Activated CD8-positive, alpha-beta T cell treated with anti-CD3 and anti-CD28 coated beads for 36 hours (primary cell): ENCODE results near the gene PAPSS2. TPM values are rescaled to one million over a fixed set of nuclear protein-coding genes. Genes with fewer than 3 reads are reported as not detected.

Experiments used
- ATAC-seq: fragments of 200-7000 bp; cut with Tn5 transposase; one replicate; pipeline ENCODE4 v1.10.0; 2021; ENCODE audit warnings: mild to moderate bottlenecking, moderate library complexity
- CTCF ChIA-PET: fragments of 350-600 bp; sonication (Branson Sonifier 250); formaldehyde crosslinking; loops from one replicate; lab custom pipeline; 2021; ENCODE audit warnings: antibody characterized with exemption; lab: Charles Lee
- POLR2A ChIA-PET: fragments of 350-600 bp; sonication (Branson Sonifier 250); formaldehyde crosslinking; loops from one replicate; lab custom pipeline; 2021; ENCODE audit warnings: antibody characterized with exemption; lab: Charles Lee
- DNase-seq: peaks from one replicate; pipeline ENCODE4 v3.0.0-alpha.2; 2020
- H3K27ac Mint-ChIP-seq: one replicate; pipeline ENCODE4 v1.8.0; 2021; ENCODE audit warnings: mild to moderate bottlenecking, mixed read lengths
- H3K27me3 Mint-ChIP-seq: one replicate; pipeline ENCODE4 v1.8.0; 2021; ENCODE audit warnings: mixed read lengths
- H3K36me3 Mint-ChIP-seq: one replicate; pipeline ENCODE4 v1.8.0; 2021; ENCODE audit warnings: low read depth, mixed read lengths
- H3K4me1 Mint-ChIP-seq: one replicate; pipeline ENCODE4 v1.8.0; 2021; ENCODE audit warnings: low read depth, mixed read lengths
- H3K4me3 Mint-ChIP-seq: one replicate; pipeline ENCODE4 v1.8.0; 2021; ENCODE audit warnings: mild to moderate bottlenecking, moderate library complexity, mixed read lengths
- H3K9me3 Mint-ChIP-seq: one replicate; pipeline ENCODE4 v1.8.0; 2021; ENCODE audit warnings: mixed read lengths
- intact Hi-C: fragments of 100-400 bp; cut with micrococcal nuclease; formaldehyde crosslinking; loops from one replicate; pipeline ENCODE4 v1.10.0; 2022
- total RNA-seq, 2 experiments: library from RNA; stranded (reverse); gene quantifications; one replicate each; pipeline ENCODE4 v1.2.3, GENCODE V29; 2021
- TF ChIP-seq, protein P1 (sequence below): fragments of 200-600 bp; IDR thresholded peaks from one replicate; pipeline ENCODE4 v1.8.0; 2022; ENCODE audit warnings: antibody characterized with exemption, mild to moderate bottlenecking

Gene PAPSS2
- total RNA-seq, 2 experiments from 2014 or later: 0.14 to 0.20 TPM

DNA sequence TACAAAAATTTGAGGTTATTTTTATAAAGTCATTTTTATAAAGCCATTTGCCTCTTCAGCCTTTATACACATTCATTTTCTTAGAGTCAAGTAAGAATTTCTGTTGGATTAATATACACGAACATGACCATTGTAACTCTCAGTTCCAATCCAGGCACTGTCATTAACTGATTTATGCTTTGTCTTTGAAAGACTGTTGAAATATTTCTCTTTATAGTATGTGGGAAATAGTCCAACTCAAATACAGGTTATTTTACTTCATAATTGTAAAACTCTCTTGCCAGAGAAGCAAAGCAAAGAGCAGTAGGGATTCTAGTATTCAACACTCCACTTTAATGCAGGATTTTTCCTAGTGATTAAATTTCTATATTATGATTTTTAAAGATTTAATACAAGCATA, 36.5 kb upstream of the PAPSS2 start:
- intact Hi-C loops: no loop called here
- CTCF ChIA-PET: interaction anchor here (1.1 kb wide), 1 partner anchor 50 kb away, joined by 3 read pairs; no protein-coding TSS in a partner anchor
- TF ChIP-seq, protein P1, sequence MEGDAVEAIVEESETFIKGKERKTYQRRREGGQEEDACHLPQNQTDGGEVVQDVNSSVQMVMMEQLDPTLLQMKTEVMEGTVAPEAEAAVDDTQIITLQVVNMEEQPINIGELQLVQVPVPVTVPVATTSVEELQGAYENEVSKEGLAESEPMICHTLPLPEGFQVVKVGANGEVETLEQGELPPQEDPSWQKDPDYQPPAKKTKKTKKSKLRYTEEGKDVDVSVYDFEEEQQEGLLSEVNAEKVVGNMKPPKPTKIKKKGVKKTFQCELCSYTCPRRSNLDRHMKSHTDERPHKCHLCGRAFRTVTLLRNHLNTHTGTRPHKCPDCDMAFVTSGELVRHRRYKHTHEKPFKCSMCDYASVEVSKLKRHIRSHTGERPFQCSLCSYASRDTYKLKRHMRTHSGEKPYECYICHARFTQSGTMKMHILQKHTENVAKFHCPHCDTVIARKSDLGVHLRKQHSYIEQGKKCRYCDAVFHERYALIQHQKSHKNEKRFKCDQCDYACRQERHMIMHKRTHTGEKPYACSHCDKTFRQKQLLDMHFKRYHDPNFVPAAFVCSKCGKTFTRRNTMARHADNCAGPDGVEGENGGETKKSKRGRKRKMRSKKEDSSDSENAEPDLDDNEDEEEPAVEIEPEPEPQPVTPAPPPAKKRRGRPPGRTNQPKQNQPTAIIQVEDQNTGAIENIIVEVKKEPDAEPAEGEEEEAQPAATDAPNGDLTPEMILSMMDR: no peak
- no peak for DNase-seq
- Mint-ChIP-seq H3K4me1 (no peaks in the 10 kb centered on the region), H3K27me3 (peaks cover 3% of the 10 kb centered on the region), H3K36me3 (no peaks in the 10 kb centered on the region), H3K4me3 (no peak overlapping the region), H3K27ac (no peak overlapping the region), H3K9me3 (no peaks in the 10 kb centered on the region)
- ATAC-seq: no peak
- POLR2A ChIA-PET: no interaction called here

DNA sequence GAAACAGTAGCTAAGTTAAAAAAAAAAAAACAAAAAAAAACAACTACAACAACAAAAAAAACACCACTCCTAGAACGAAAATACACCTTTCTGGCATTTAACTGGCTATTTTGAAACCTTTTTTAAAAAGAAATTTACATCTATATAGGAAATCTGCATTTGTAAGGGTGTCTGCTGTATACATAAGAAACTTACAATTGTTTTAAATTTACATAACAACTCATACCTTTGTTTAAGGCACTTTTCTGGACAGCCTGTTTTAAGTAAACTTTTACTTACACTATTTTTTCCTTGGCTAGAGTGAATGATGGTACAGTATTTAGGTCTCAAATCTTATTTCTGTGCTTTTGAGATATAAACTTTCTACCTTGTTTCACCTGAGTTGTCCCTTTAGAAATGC, 34.0 kb upstream of the PAPSS2 start:
- TF ChIP-seq, protein P1: no peak
- H3K4me1 Mint-ChIP-seq: no peaks in the 10 kb centered on the region
- ATAC-seq: no peak
- no peak overlapping the region for H3K27ac Mint-ChIP-seq
- no peak for DNase-seq
- intact Hi-C loops: no loop called here
- ChIA-PET CTCF (no interaction called here), POLR2A (no interaction called here)
- H3K9me3 Mint-ChIP-seq: no peaks in the 10 kb centered on the region
- no peak overlapping the region for H3K4me3 Mint-ChIP-seq
- H3K36me3 Mint-ChIP-seq: no peaks in the 10 kb centered on the region
- H3K27me3 Mint-ChIP-seq: no peaks in the 10 kb centered on the region

DNA sequence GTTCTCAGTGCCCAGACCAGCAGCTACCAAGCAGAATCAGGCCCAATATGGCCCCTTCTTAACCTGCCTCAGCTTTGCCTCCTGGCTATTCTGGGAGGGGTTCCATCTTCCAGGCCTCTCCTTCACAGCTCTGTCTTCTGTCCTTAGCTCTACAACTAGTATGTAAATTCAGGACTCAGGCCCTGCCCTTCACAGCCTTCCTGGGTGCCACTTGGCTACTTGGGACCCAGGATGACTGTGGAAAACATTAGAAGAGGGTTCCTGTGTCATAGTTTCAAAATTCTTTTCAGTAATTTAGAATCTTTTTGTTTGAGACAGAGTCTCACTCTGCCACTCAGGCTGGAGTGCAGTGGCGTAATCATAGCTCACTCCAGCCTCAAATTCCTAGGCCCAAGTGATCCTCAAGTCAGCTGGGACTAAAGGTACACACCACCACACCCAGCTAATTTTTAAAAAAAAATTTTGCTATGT, 33.2 kb upstream of the PAPSS2 start:
- H3K4me1 Mint-ChIP-seq: no peaks in the 10 kb centered on the region
- TF ChIP-seq, protein P1: no peak
- no peaks in the 10 kb centered on the region for H3K9me3 Mint-ChIP-seq
- H3K27ac Mint-ChIP-seq: no peak overlapping the region
- ATAC-seq: no peak
- DNase-seq: no peak
- intact Hi-C loops: no loop called here
- ChIA-PET CTCF (interaction anchor here (0.6 to 1.2 kb wide), 2 partner anchors 14 to 382 kb away, joined by 3 read pairs; no protein-coding TSS in a partner anchor), POLR2A (no interaction called here)
- no peaks in the 10 kb centered on the region for H3K27me3 Mint-ChIP-seq
- no peaks in the 10 kb centered on the region for H3K36me3 Mint-ChIP-seq
- no peak overlapping the region for H3K4me3 Mint-ChIP-seq

DNA sequence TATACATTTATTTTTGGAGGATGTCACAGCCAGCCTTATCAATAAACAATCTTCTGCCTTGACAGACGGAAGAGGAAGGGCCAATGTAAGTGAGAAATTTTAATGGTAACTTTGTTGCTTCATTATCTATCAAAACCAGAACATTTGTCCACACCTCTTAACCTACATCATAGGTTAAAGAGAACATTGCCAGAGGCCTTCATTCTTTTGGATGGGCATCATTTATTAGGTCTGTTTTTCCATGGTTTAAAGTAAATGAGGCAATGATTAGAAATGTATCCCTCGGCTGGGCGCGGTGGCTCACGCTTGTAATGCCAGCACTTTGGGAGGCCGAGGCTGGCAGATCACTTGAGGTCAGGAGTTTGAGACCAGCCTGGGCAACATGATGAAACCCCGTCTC, 29.5 kb upstream of the PAPSS2 start:
- H3K36me3 Mint-ChIP-seq: no peaks in the 10 kb centered on the region
- intact Hi-C loops: no loop called here

GRCh38 chr10:87632454-87632853, 27.2 kb upstream of the PAPSS2 start:
- DNase-seq: no peak
- CTCF ChIA-PET: no interaction called here

More for the DNA sequence above, 29.5 kb upstream of the PAPSS2 start:
- Mint-ChIP-seq H3K4me1 (no peaks in the 10 kb centered on the region), H3K9me3 (peaks cover 1% of the 10 kb centered on the region), H3K27me3 (no peaks in the 10 kb centered on the region), H3K27ac (no peak overlapping the region), H3K4me3 (no peak overlapping the region)
- TF ChIP-seq, protein P1: no peak
- CTCF ChIA-PET: no interaction called here
- no peak for ATAC-seq
- POLR2A ChIA-PET: no interaction called here
- no peak for DNase-seq

More at GRCh38 chr10:87632454-87632853, 27.2 kb upstream of the PAPSS2 start:
- Mint-ChIP-seq H3K36me3 (no peaks in the 10 kb centered on the region), H3K4me3 (no peak overlapping the region), H3K4me1 (peaks cover 11% of the 10 kb centered on the region), H3K9me3 (peaks cover 1% of the 10 kb centered on the region), H3K27me3 (no peaks in the 10 kb centered on the region), H3K27ac (no peak overlapping the region)
- POLR2A ChIA-PET: no interaction called here
- TF ChIP-seq, protein P1: no peak
- intact Hi-C loops: no loop called here
- ATAC-seq: no peak
